Measurements from ENCODE around the gene SYTL1. TPM values are rescaled to one million over a fixed set of nuclear protein-coding genes. Genes with fewer than 3 reads are reported as not detected.

SYTL1 gene
- polyA plus RNA-seq, 1 donor from 2014 or later = not detected

- no peaks in the 10 kb centered on the region for H3K27me3 ChIP-seq (ENCODE audit: insufficient read depth, low read depth, low read length)
- no peaks in the 10 kb centered on the region for H3K36me3 ChIP-seq (ENCODE audit: insufficient read depth, low read length)
- H3K27ac ChIP-seq (ENCODE audit: low read length) = no peak overlapping the region
Observed at GRCh38 chr1:27302612-27303011, 39.2 kb upstream of the SYTL1 start.

GRCh38 chr1:27303509-27303908 is 38.3 kb upstream of the SYTL1 start:
- H3K27me3 ChIP-seq (ENCODE audit: insufficient read depth, low read depth, low read length) = no peaks in the 10 kb centered on the region
- H3K9ac ChIP-seq (ENCODE audit: low read length) = no peak overlapping the region
- TF ChIP-seq EZH2 (IDR thresholded peaks at IDR 0.05; ENCODE audit: borderline replicate concordance, insufficient read depth, low read length, poor library complexity, severe bottlenecking) = no peak
- no peak for TF ChIP-seq REST (IDR thresholded peaks at IDR 0.05; ENCODE audit: borderline replicate concordance)
- no peak for TF ChIP-seq EP300 (conservative IDR thresholded peaks at IDR 0.05; ENCODE audit: poor library complexity, severe bottlenecking)
- TF ChIP-seq POLR2AphosphoS5 (IDR thresholded peaks at IDR 0.05) = no peak
- TF ChIP-seq, protein P1, sequence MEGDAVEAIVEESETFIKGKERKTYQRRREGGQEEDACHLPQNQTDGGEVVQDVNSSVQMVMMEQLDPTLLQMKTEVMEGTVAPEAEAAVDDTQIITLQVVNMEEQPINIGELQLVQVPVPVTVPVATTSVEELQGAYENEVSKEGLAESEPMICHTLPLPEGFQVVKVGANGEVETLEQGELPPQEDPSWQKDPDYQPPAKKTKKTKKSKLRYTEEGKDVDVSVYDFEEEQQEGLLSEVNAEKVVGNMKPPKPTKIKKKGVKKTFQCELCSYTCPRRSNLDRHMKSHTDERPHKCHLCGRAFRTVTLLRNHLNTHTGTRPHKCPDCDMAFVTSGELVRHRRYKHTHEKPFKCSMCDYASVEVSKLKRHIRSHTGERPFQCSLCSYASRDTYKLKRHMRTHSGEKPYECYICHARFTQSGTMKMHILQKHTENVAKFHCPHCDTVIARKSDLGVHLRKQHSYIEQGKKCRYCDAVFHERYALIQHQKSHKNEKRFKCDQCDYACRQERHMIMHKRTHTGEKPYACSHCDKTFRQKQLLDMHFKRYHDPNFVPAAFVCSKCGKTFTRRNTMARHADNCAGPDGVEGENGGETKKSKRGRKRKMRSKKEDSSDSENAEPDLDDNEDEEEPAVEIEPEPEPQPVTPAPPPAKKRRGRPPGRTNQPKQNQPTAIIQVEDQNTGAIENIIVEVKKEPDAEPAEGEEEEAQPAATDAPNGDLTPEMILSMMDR (IDR thresholded peaks at IDR 0.05; ENCODE audit: poor library complexity, severe bottlenecking) = no peak
- no peak for TF ChIP-seq RAD21 (conservative IDR thresholded peaks at IDR 0.05)
- TF ChIP-seq MXI1 (conservative IDR thresholded peaks at IDR 0.05; ENCODE audit: poor library complexity, severe bottlenecking) = no peak
- TF ChIP-seq TAF1 (IDR thresholded peaks at IDR 0.05; ENCODE audit: low read depth) = no peak
- no peak for TF ChIP-seq SMC3 (conservative IDR thresholded peaks at IDR 0.05; ENCODE audit: poor library complexity)
- H3K4me3 ChIP-seq (ENCODE audit: low read length) = no peak overlapping the region
- no peaks in the 10 kb centered on the region for H3F3A ChIP-seq (ENCODE audit: insufficient read depth, low read length, poor library complexity, severe bottlenecking)
- no peaks in the 10 kb centered on the region for H4K20me1 ChIP-seq (ENCODE audit: insufficient read depth)
- H3K4me2 ChIP-seq (ENCODE audit: low read length) = no peak overlapping the region
- H3K36me3 ChIP-seq (ENCODE audit: insufficient read depth, low read length) = no peaks in the 10 kb centered on the region
- no peaks in the 10 kb centered on the region for H3K9me3 ChIP-seq (ENCODE audit: low read length)
- no peak overlapping the region for H2AFZ ChIP-seq (ENCODE audit: low read depth, low read length)
- H3K9me2 ChIP-seq (ENCODE audit: insufficient read depth, low read length) = no peaks in the 10 kb centered on the region
- no peak overlapping the region for H3K27ac ChIP-seq (ENCODE audit: low read length)
- H3K79me2 ChIP-seq (replicated peaks; ENCODE audit: insufficient read depth, low read length) = no peaks in the 10 kb centered on the region

More at GRCh38 chr1:27302612-27303011, 39.2 kb upstream of the SYTL1 start:
- no peak overlapping the region for H3K9ac ChIP-seq (ENCODE audit: low read length)
- TF ChIP-seq, protein P1 (IDR thresholded peaks at IDR 0.05; ENCODE audit: poor library complexity, severe bottlenecking) = no peak
- TF ChIP-seq REST (IDR thresholded peaks at IDR 0.05; ENCODE audit: borderline replicate concordance) (no peak), POLR2AphosphoS5 (IDR thresholded peaks at IDR 0.05) (no peak), TAF1 (IDR thresholded peaks at IDR 0.05; ENCODE audit: low read depth) (no peak), RAD21 (conservative IDR thresholded peaks at IDR 0.05) (no peak), MXI1 (conservative IDR thresholded peaks at IDR 0.05; ENCODE audit: poor library complexity, severe bottlenecking) (no peak), SMC3 (conservative IDR thresholded peaks at IDR 0.05; ENCODE audit: poor library complexity) (no peak)
- H3K4me3 ChIP-seq (ENCODE audit: low read length) = no peak overlapping the region
- no peaks in the 10 kb centered on the region for H3K9me3 ChIP-seq (ENCODE audit: low read length)
- H3K9me2 ChIP-seq (ENCODE audit: insufficient read depth, low read length) = no peaks in the 10 kb centered on the region
- H3K79me2 ChIP-seq (replicated peaks; ENCODE audit: insufficient read depth, low read length) = no peaks in the 10 kb centered on the region
- no peaks in the 10 kb centered on the region for H4K20me1 ChIP-seq (ENCODE audit: insufficient read depth)
- H2AFZ ChIP-seq (ENCODE audit: low read depth, low read length) = no peak overlapping the region
- H3K4me2 ChIP-seq (ENCODE audit: low read length) = no peak overlapping the region
- H3F3A ChIP-seq (ENCODE audit: insufficient read depth, low read length, poor library complexity, severe bottlenecking) = no peaks in the 10 kb centered on the region

All from neural cell (in vitro differentiated cells).